Left ventricle myocardium inferior (tissue), 1 donor: ENCODE measurements around the gene WTAP. TPM values are rescaled to one million over a fixed set of nuclear protein-coding genes. Genes with fewer than 3 reads are reported as not detected.
"Not testable (repeated sequence)": the region's sequence is repeated elsewhere in the genome, so short reads cannot be mapped to it uniquely, and the experiment has no call there.

Experiments used
- DNase-seq: peaks from one replicate; pipeline ENCODE4 v3.0.0-alpha.2; 2020
- H3K27ac ChIP-seq: fragments of 200-600 bp; replicated peaks from 2 replicates; pipeline ENCODE4 v1.8.0; 2021
- H3K27me3 ChIP-seq: fragments of 200-600 bp; 2 replicates; pipeline ENCODE4 v1.8.0; 2021; ENCODE audit warnings: low read depth
- H3K36me3 ChIP-seq: fragments of 200-600 bp; 2 replicates; pipeline ENCODE4 v1.8.0; 2021
- H3K4me1 ChIP-seq: fragments of 200-600 bp; 2 replicates; pipeline ENCODE4 v1.8.0; 2021
- H3K4me3 ChIP-seq: fragments of 200-600 bp; 2 replicates; pipeline ENCODE4 v1.8.0; 2021; ENCODE audit warnings: mild to moderate bottlenecking, moderate library complexity
- H3K9me3 ChIP-seq: fragments of 200-600 bp; replicated peaks from 2 replicates; pipeline ENCODE4 v1.8.0; 2021
- intact Hi-C: fragments of 100-400 bp; cut with micrococcal nuclease; formaldehyde crosslinking; loops from one replicate; pipeline ENCODE4 v1.11.0; 2022
- total RNA-seq: library from RNA; stranded (reverse); fragmentation: NEBNext Ultra II Directional; extraction: Animal tissue kit (Norgen Biotek cat#: 25700); gene quantifications from one replicate; pipeline ENCODE4 v1.2.1, GENCODE V29; 2021
- TF ChIP-seq, protein P1 (sequence below): fragments of 200-600 bp; IDR thresholded peaks from 2 replicates; pipeline ENCODE4 v1.8.0; 2021; ENCODE audit warnings: antibody characterized with exemption, mild to moderate bottlenecking, borderline replicate concordance
- donor health status: DM: no; HTN: yes; CAD: no; lungs with severe emphysema.

The WTAP gene
- total RNA-seq, 1 donor from 2014 or later, result 47.5 TPM

DNA sequence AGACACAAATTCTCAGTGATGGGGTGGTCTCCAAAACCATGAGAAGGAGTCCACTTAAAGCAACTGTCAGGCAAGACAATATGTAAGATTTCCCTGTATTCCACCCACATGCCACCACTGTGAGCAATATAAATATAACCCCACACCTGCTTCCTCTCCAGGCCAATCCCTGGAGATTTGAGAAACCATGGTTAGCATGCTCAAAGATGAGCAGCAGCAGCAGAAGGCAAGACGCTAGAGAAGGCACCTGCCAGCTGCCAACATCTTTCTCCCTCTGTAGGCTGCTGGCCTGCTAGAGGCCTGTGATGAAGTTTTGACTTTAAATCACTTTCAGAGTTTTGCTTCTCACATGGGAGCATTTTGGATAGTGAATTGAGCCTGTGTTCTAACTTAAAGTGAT is 26.3 kb upstream of the WTAP start:
- Histone ChIP-seq H3K36me3 (peaks cover 7% of the 10 kb centered on the region), H3K4me1 (peaks cover 15% of the 10 kb centered on the region), H3K27ac (peak overlapping the region; percentile 53), H3K4me3 (no peak overlapping the region), H3K9me3 (peaks cover 6% of the 10 kb centered on the region), H3K27me3 (no peaks in the 10 kb centered on the region)
- TF ChIP-seq, protein P1, sequence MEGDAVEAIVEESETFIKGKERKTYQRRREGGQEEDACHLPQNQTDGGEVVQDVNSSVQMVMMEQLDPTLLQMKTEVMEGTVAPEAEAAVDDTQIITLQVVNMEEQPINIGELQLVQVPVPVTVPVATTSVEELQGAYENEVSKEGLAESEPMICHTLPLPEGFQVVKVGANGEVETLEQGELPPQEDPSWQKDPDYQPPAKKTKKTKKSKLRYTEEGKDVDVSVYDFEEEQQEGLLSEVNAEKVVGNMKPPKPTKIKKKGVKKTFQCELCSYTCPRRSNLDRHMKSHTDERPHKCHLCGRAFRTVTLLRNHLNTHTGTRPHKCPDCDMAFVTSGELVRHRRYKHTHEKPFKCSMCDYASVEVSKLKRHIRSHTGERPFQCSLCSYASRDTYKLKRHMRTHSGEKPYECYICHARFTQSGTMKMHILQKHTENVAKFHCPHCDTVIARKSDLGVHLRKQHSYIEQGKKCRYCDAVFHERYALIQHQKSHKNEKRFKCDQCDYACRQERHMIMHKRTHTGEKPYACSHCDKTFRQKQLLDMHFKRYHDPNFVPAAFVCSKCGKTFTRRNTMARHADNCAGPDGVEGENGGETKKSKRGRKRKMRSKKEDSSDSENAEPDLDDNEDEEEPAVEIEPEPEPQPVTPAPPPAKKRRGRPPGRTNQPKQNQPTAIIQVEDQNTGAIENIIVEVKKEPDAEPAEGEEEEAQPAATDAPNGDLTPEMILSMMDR, result no peak
- intact Hi-C loops, result no loop called here
- no peak for DNase-seq

DNA sequence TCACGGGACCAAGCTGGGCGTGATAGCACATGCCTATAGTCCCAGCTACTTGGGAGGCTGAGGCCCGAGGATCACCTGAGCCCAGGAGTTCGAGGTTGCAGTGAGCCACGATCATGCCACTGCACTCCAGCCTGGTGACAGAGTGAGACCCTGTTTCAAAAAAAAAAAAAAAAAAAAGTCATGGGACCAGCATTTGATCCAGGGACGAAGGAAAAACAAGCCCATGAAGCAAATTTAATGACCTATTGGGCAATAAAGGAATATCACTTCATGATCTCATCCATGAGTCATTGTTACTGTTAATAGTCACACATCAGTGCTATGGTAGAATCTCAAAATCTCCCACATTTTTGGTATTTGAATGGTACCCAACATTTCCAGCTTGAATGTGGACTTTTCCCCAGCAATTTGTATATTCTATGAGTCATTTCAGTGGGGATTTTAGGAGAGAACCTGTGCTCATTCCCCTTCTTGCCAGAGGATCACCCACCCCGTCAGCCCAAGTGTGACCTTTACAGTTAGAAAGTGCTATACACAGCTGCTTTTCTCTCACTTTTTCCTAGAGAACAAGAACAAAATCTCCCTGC is 25.8 kb upstream of the WTAP start:
- Histone ChIP-seq H3K9me3 (peaks cover 6% of the 10 kb centered on the region), H3K27me3 (no peaks in the 10 kb centered on the region), H3K36me3 (peaks cover 7% of the 10 kb centered on the region), H3K27ac (peak overlapping the region; percentile 53), H3K4me1 (peaks cover 15% of the 10 kb centered on the region), H3K4me3 (no peak overlapping the region)
- no peak for DNase-seq
- intact Hi-C loops, result no loop called here
- TF ChIP-seq, protein P1, result no peak

- H3K4me3 ChIP-seq, DNase-seq, H3K9me3 ChIP-seq, H3K27me3 ChIP-seq, intact Hi-C loops, H3K27ac ChIP-seq, H3K36me3 ChIP-seq: not testable (repeated sequence)
- H3K4me1 ChIP-seq, result peaks cover 16% of the 10 kb centered on the region
These were observed 16.7 kb upstream of the WTAP start for GRCh38 chr6:159710603-159711002.

DNA sequence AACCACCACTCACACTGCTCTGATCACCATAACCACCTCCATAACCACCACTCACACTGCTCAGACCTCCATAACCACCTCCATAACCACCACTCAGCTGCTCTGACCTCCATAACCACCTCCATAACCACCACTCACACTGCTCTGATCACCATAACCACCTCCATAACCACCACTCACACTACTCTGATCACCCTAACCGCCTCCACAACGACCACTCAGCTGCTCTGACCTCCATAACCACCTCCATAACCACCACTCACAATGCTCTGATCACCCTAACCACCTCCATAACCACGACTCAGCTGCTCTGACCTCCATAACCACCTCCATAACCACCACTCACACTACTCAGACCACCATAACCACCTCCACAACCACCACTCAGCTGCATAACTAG is 14.9 kb upstream of the WTAP start:
- intact Hi-C loops, H3K27ac ChIP-seq, H3K36me3 ChIP-seq, H3K9me3 ChIP-seq, H3K4me3 ChIP-seq, DNase-seq, H3K27me3 ChIP-seq: not testable (repeated sequence)
- peaks cover 34% of the 10 kb centered on the region for H3K4me1 ChIP-seq

DNA sequence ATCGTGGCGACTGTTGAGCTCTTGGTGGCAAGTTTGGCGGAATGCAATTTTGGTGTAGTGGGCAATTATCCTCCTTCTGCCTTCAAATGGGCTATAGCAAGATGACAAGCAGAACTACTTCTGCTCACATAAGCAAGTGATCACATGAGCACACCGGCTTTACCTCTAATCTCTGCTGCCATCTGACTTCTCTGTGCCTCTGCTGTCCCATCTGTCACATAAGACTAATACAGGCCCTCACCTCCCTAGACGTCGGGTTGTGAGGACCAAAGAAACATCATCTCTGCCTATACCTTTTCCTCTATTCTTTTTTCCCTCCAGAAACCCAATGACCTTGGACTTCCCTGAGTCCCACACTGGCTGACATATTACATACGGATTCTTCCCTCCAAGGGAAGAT is 13.3 kb upstream of the WTAP start:
- Histone ChIP-seq H3K36me3 (no peaks in the 10 kb centered on the region), H3K4me3 (no peak overlapping the region), H3K27ac (no peak overlapping the region), H3K27me3 (no peaks in the 10 kb centered on the region), H3K9me3 (peaks cover 4% of the 10 kb centered on the region), H3K4me1 (peaks cover 41% of the 10 kb centered on the region)
- no peak for DNase-seq
- intact Hi-C loops, result no loop called here
- TF ChIP-seq, protein P1, result no peak

DNA sequence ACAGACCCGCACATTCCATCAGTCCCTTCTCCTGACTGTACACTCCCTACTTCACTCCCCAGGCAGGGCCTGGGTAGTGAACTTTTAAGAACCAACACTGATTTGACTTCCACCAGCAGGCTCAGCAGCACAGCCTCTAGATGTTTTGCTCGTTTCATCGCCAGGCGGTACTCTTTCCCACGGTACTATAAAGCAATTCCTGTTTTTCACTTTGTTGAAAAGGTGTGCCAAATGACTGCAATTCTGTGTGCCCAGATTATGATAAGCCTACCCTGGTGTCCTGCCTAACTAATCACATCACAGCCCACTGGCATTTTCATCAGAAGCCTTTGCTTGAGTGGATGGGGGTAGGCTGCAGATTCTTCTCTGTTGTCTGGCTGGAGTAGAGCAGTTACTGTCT is 12.9 kb upstream of the WTAP start:
- H3K36me3 ChIP-seq, result no peaks in the 10 kb centered on the region
- no peak for DNase-seq
- H3K4me1 ChIP-seq, result peaks cover 41% of the 10 kb centered on the region
- peaks cover under 1% of the 10 kb centered on the region for H3K9me3 ChIP-seq
- no peak overlapping the region for H3K4me3 ChIP-seq
- H3K27me3 ChIP-seq, result no peaks in the 10 kb centered on the region
- peak overlapping the region; percentile 80 for H3K27ac ChIP-seq
- TF ChIP-seq, protein P1, result no peak
- intact Hi-C loops, result no loop called here
